HEK293 (cell line): ENCODE measurements around the gene ALLC.

ENCODE experiments used
- CTCF ChIA-PET: fragments of 350-600 bp; formaldehyde crosslinking; extraction: SDS; loops from one replicate; lab custom pipeline; 2021; ENCODE audit warnings: antibody characterized with exemption; lab: Yijun Ruan, JAX
- POLR2A ChIA-PET: fragments of 300-600 bp; formaldehyde crosslinking; extraction: SDS; loops from one replicate; lab custom pipeline; 2020; ENCODE audit warnings: antibody characterized with exemption, inconsistent platforms; lab: Yijun Ruan, JAX
- H3K27ac ChIP-seq: fragments of 200-500 bp; sonication (Bioruptor generic); 2 replicates; pipeline ENCODE4 v1.5.1; 2014; ENCODE audit warnings: low read depth, low read length, control low read depth, inconsistent platforms; ENCODE audit errors: extremely low read depth
- H3K36me3 ChIP-seq, 2 experiments: fragments of 200-500 bp in 1 of 2; sonication (Bioruptor generic) in 1 of 2; 1 replicate in 1 of 2; 2 replicates in 1 of 2; pipeline ENCODE4 v1.5.1; 2014 to 2017; ENCODE audit warnings: inconsistent platforms in 2 of 2, low read length in 2 of 2; ENCODE audit not compliant: control insufficient read depth in 2 of 2, insufficient read depth in 1 of 2
- H3K4me1 ChIP-seq: fragments of 200-500 bp; sonication (Bioruptor generic); 2 replicates; pipeline ENCODE4 v1.5.1; 2014; ENCODE audit warnings: mild to moderate bottlenecking, low read length, inconsistent platforms; ENCODE audit not compliant: control insufficient read depth, insufficient read depth
- H3K4me3 ChIP-seq: 2 replicates; pipeline ENCODE4 v1.5.1; 2011; ENCODE audit warnings: low read depth, mild to moderate bottlenecking, control low read depth, low read length, moderate library complexity
- H3K9me3 ChIP-seq: fragments of 200-500 bp; sonication (Bioruptor generic); 2 replicates; pipeline ENCODE4 v1.5.1; 2014; ENCODE audit warnings: low read depth, low read length, inconsistent platforms; ENCODE audit not compliant: control insufficient read depth, insufficient read depth
- EGR2 ChIP-seq: fragments of 450-650 bp; formaldehyde crosslinking; IDR thresholded peaks from 2 replicates; pipeline ENCODE4 v1.5.1; 2016; ENCODE audit warnings: low read depth, missing biosample characterization, missing genetic modification characterization
- GLIS1 ChIP-seq: fragments of 450-650 bp; formaldehyde crosslinking; IDR thresholded peaks from 2 replicates; pipeline ENCODE4 v1.5.1; 2016; ENCODE audit warnings: missing biosample characterization, missing genetic modification characterization
- KLF16 ChIP-seq: fragments of 450-650 bp; formaldehyde crosslinking; IDR thresholded peaks from 2 replicates; pipeline ENCODE4 v1.5.1; 2017; ENCODE audit warnings: missing biosample characterization, missing genetic modification characterization
- ZNF169 ChIP-seq: fragments of 450-650 bp; formaldehyde crosslinking; IDR thresholded peaks from 2 replicates; pipeline ENCODE4 v1.5.1; 2016; ENCODE audit warnings: missing biosample characterization, missing genetic modification characterization
- ZNF174 ChIP-seq: fragments of 450-650 bp; formaldehyde crosslinking; IDR thresholded peaks from 2 replicates; pipeline ENCODE4 v1.5.0; 2017; ENCODE audit warnings: missing biosample characterization, mild to moderate bottlenecking, missing genetic modification characterization
- ZNF19 ChIP-seq: fragments of 450-650 bp; formaldehyde crosslinking; IDR thresholded peaks from 2 replicates; pipeline ENCODE4; 2016; ENCODE audit warnings: missing biosample characterization, missing genetic modification characterization, low read depth
- ZNF23 ChIP-seq: fragments of 450-650 bp; formaldehyde crosslinking; IDR thresholded peaks from 2 replicates; pipeline ENCODE4 v1.5.1; 2016; ENCODE audit warnings: missing biosample characterization, missing genetic modification characterization, borderline replicate concordance
- ZNF248 ChIP-seq: fragments of 450-650 bp; formaldehyde crosslinking; IDR thresholded peaks from 2 replicates; pipeline ENCODE4 v1.5.1; 2017; ENCODE audit warnings: missing biosample characterization, missing genetic modification characterization
- ZNF266 ChIP-seq: fragments of 450-650 bp; formaldehyde crosslinking; IDR thresholded peaks from 2 replicates; pipeline ENCODE4 v1.5.1; 2016; ENCODE audit warnings: missing biosample characterization, missing genetic modification characterization, low read depth
- ZNF302 ChIP-seq: fragments of 450-650 bp; formaldehyde crosslinking; IDR thresholded peaks from 2 replicates; pipeline ENCODE4 v1.5.1; 2016; ENCODE audit warnings: missing biosample characterization, missing genetic modification characterization, low read depth
- ZNF311 ChIP-seq: fragments of 450-650 bp; formaldehyde crosslinking; IDR thresholded peaks from 2 replicates; pipeline ENCODE4 v1.5.1; 2017; ENCODE audit warnings: missing biosample characterization, missing genetic modification characterization, borderline replicate concordance
- ZNF501 ChIP-seq: fragments of 450-650 bp; formaldehyde crosslinking; IDR thresholded peaks from 2 replicates; pipeline ENCODE4 v1.5.1; 2016; ENCODE audit warnings: missing biosample characterization, missing genetic modification characterization
- ZNF558 ChIP-seq: fragments of 450-650 bp; formaldehyde crosslinking; IDR thresholded peaks from 2 replicates; pipeline ENCODE4 v1.5.1; 2016; ENCODE audit warnings: missing biosample characterization, missing genetic modification characterization
- ZNF596 ChIP-seq: fragments of 450-650 bp; IDR thresholded peaks from 2 replicates; pipeline ENCODE4 v1.5.0; 2018; ENCODE audit warnings: missing biosample characterization, mild to moderate bottlenecking, missing genetic modification characterization, moderate library complexity
- ZNF626 ChIP-seq: fragments of 450-650 bp; sonication (Bioruptor Pico); formaldehyde crosslinking; IDR thresholded peaks from 2 replicates; pipeline ENCODE4 v1.5.1; 2018; ENCODE audit warnings: missing biosample characterization, missing genetic modification characterization, inconsistent platforms
- ZNF654 ChIP-seq: fragments of 450-650 bp; formaldehyde crosslinking; IDR thresholded peaks from 2 replicates; pipeline ENCODE4 v1.5.1; 2016; ENCODE audit warnings: low read depth, missing biosample characterization, missing genetic modification characterization
- ZNF747 ChIP-seq: fragments of 450-650 bp; formaldehyde crosslinking; IDR thresholded peaks from 2 replicates; pipeline ENCODE4 v1.5.1; 2016; ENCODE audit warnings: missing biosample characterization, missing genetic modification characterization
- ZNF837 ChIP-seq: fragments of 450-650 bp; formaldehyde crosslinking; IDR thresholded peaks from 2 replicates; pipeline ENCODE4 v1.5.1; 2016; ENCODE audit warnings: missing biosample characterization, missing genetic modification characterization
- ZSCAN18 ChIP-seq: fragments of 450-650 bp; formaldehyde crosslinking; IDR thresholded peaks from 2 replicates; pipeline ENCODE4 v1.5.1; 2016; ENCODE audit warnings: missing biosample characterization, missing genetic modification characterization
- TF ChIP-seq, protein P1 (sequence below): fragments of 450-650 bp; formaldehyde crosslinking; IDR thresholded peaks from 2 replicates; pipeline ENCODE4 v1.5.1; 2016; ENCODE audit warnings: missing biosample characterization, missing genetic modification characterization, borderline replicate concordance
- TF ChIP-seq, protein P2 (sequence below): fragments of 450-650 bp; formaldehyde crosslinking; IDR thresholded peaks from 2 replicates; pipeline ENCODE4 v1.5.1; 2016; ENCODE audit warnings: missing biosample characterization, missing genetic modification characterization
- TF ChIP-seq, protein P3 (sequence below): fragments of 450-650 bp; formaldehyde crosslinking; IDR thresholded peaks from 2 replicates; pipeline ENCODE4 v1.5.1; 2016; ENCODE audit warnings: missing biosample characterization, missing genetic modification characterization, low read depth

The ALLC gene

DNA sequence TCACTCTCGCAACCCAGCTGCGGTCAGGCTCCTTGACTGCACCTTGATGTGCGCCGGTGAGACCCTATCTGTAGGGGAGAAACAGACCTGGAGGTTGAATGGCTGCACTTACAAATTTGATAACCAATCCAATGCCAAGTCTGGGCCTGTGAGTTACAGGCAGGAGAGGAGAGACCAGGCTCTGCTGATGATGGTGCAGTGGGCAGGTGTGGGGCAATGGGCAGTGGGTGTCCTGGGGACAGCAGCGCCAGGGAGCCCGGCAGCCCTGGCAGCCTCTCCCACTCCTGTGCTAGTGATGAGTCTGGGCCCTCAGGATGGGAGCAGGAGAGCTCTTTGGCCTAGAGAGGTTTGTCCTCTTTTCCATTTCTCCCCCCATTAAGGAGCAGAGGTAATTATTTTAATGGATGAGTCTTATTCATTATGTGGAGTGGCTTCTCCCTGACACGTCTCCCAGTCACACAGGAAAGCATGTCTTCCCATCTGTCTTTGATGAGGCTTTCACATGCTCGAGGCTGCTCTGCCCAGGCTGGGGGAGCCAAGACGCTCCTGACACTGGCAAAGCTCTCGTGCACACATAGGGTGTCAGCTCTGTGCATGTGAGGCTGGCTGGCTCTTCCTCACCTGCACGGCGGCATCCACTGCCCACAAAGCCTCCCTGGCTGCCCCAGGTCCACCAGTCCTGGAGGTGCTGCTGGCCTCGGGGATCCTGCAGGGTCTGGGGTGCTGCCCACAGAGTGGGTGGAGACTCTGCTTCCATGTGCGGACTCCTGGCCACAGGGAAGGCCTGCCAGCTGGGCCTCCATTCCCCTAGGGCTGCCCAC lies 10.0 kb upstream of the ALLC start:
- H3K9me3 ChIP-seq = no peaks in the 10 kb centered on the region
- TF ChIP-seq GLIS1 (tag by site-specific recombination) (no peak), ZNF626 (tag by site-specific recombination) (no peak), ZNF23 (no peak), ZSCAN18 (tag by site-specific recombination) (no peak), ZNF174 (tag by site-specific recombination) (no peak), ZNF654 (no peak), KLF16 (tag by site-specific recombination) (no peak), ZNF558 (no peak), ZNF747 (tag by site-specific recombination) (no peak), ZNF837 (tag by site-specific recombination) (no peak), ZNF501 (tag by site-specific recombination) (no peak), ZNF596 (tag by site-specific recombination) (no peak), ZNF311 (tag by site-specific recombination) (no peak), ZNF266 (no peak)
- TF ChIP-seq, protein P1, sequence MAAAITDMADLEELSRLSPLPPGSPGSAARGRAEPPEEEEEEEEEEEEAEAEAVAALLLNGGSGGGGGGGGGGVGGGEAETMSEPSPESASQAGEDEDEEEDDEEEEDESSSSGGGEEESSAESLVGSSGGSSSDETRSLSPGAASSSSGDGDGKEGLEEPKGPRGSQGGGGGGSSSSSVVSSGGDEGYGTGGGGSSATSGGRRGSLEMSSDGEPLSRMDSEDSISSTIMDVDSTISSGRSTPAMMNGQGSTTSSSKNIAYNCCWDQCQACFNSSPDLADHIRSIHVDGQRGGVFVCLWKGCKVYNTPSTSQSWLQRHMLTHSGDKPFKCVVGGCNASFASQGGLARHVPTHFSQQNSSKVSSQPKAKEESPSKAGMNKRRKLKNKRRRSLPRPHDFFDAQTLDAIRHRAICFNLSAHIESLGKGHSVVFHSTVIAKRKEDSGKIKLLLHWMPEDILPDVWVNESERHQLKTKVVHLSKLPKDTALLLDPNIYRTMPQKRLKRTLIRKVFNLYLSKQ = no peak
- CTCF ChIA-PET = no interaction called here

DNA sequence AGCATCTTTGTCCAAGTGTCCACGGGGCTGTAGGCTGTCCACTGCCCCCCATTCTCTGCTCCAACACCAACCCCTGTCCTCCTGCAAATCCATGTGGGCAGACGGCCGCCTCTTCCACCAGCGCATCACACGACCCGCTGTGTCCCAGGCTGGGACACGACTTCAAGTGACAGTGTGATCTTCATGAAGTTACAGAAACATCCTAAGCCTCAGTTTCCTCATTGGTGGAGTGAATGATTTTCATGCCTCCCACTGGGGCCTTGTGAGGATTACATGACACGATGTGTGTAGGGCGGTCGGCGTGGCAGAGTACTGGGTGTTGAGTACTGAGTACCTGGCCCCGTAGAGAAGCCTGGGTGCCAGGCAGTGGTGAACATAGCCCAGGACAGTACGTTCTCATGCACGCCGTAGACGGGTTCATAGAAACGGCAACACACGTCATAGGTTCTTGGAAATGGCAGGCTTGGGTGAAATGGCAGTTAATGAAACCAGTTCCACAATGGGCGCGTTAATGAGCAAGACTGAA lies 9.3 kb upstream of the ALLC start:
- ChIA-PET POLR2A (no interaction called here), CTCF (no interaction called here)
- Histone ChIP-seq H3K4me1 (no peaks in the 10 kb centered on the region), H3K36me3 (no peaks in the 10 kb centered on the region), H3K9me3 (no peaks in the 10 kb centered on the region), H3K27ac (no peak overlapping the region), H3K4me3 (no peak overlapping the region)
- TF ChIP-seq ZNF302 (tag by site-specific recombination) = no peak
- TF ChIP-seq, protein P2, sequence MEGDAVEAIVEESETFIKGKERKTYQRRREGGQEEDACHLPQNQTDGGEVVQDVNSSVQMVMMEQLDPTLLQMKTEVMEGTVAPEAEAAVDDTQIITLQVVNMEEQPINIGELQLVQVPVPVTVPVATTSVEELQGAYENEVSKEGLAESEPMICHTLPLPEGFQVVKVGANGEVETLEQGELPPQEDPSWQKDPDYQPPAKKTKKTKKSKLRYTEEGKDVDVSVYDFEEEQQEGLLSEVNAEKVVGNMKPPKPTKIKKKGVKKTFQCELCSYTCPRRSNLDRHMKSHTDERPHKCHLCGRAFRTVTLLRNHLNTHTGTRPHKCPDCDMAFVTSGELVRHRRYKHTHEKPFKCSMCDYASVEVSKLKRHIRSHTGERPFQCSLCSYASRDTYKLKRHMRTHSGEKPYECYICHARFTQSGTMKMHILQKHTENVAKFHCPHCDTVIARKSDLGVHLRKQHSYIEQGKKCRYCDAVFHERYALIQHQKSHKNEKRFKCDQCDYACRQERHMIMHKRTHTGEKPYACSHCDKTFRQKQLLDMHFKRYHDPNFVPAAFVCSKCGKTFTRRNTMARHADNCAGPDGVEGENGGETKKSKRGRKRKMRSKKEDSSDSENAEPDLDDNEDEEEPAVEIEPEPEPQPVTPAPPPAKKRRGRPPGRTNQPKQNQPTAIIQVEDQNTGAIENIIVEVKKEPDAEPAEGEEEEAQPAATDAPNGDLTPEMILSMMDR = no peak
- TF ChIP-seq ZNF19 (tag by site-specific recombination) = no peak
- TF ChIP-seq ZNF248 (tag by site-specific recombination) = no peak
- no peak for TF ChIP-seq ZNF169
- TF ChIP-seq EGR2 (tag by site-specific recombination) = no peak
- TF ChIP-seq, protein P3, sequence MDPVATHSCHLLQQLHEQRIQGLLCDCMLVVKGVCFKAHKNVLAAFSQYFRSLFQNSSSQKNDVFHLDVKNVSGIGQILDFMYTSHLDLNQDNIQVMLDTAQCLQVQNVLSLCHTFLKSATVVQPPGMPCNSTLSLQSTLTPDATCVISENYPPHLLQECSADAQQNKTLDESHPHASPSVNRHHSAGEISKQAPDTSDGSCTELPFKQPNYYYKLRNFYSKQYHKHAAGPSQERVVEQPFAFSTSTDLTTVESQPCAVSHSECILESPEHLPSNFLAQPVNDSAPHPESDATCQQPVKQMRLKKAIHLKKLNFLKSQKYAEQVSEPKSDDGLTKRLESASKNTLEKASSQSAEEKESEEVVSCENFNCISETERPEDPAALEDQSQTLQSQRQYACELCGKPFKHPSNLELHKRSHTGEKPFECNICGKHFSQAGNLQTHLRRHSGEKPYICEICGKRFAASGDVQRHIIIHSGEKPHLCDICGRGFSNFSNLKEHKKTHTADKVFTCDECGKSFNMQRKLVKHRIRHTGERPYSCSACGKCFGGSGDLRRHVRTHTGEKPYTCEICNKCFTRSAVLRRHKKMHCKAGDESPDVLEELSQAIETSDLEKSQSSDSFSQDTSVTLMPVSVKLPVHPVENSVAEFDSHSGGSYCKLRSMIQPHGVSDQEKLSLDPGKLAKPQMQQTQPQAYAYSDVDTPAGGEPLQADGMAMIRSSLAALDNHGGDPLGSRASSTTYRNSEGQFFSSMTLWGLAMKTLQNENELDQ = no peak

More for the DNA sequence above, 10.0 kb upstream of the ALLC start:
- Histone ChIP-seq H3K4me1 (no peaks in the 10 kb centered on the region), H3K4me3 (no peak overlapping the region), H3K27ac (no peak overlapping the region), H3K36me3 (no peaks in the 10 kb centered on the region)
- POLR2A ChIA-PET = no interaction called here
